ENCODE results near the gene CAMTA1.

Gene CAMTA1

GRCh38 chr1:6860401-6860800, 75.1 kb downstream of the CAMTA1 start:
- Histone ChIP-seq H4K20me1 (peaks cover 70% of the 10 kb centered on the region), H3K4me3 (no peak overlapping the region), H3K4me1 (no peaks in the 10 kb centered on the region), H3K9ac (no peak overlapping the region), H3K36me3 (peaks cover 36% of the 10 kb centered on the region), H3K27me3 (no peaks in the 10 kb centered on the region), H3K9me3 (no peaks in the 10 kb centered on the region), H3K4me2 (no peak overlapping the region), H3K27ac (no peak overlapping the region)
- no peak for TF ChIP-seq Cebpa-rat (IDR thresholded peaks at IDR 0.05)

- no peaks in the 10 kb centered on the region for H3K27me3 ChIP-seq
- H4K20me1 ChIP-seq = peaks cover 70% of the 10 kb centered on the region
- no peak overlapping the region for H3K4me2 ChIP-seq
- H3K27ac ChIP-seq = no peak overlapping the region
- peaks cover 30% of the 10 kb centered on the region for H3K36me3 ChIP-seq
- no peaks in the 10 kb centered on the region for H3K4me1 ChIP-seq
- no peak overlapping the region for H3K9ac ChIP-seq
- no peaks in the 10 kb centered on the region for H3K9me3 ChIP-seq
- H3K4me3 ChIP-seq = no peak overlapping the region
- TF ChIP-seq Cebpa-rat (IDR thresholded peaks at IDR 0.05) = no peak
Observed at GRCh38 chr1:6861075-6861724, 75.9 kb downstream of the CAMTA1 start.

GRCh38 chr1:6862906-6863305, 77.7 kb downstream of the CAMTA1 start:
- Histone ChIP-seq H3K4me3 (no peak overlapping the region), H3K9ac (no peak overlapping the region), H3K27me3 (no peaks in the 10 kb centered on the region), H4K20me1 (peaks cover 71% of the 10 kb centered on the region), H3K4me2 (no peak overlapping the region), H3K9me3 (no peaks in the 10 kb centered on the region), H3K36me3 (peaks cover 23% of the 10 kb centered on the region), H3K4me1 (no peaks in the 10 kb centered on the region), H3K27ac (no peak overlapping the region)
- no peak for TF ChIP-seq Cebpa-rat (IDR thresholded peaks at IDR 0.05)

DNA sequence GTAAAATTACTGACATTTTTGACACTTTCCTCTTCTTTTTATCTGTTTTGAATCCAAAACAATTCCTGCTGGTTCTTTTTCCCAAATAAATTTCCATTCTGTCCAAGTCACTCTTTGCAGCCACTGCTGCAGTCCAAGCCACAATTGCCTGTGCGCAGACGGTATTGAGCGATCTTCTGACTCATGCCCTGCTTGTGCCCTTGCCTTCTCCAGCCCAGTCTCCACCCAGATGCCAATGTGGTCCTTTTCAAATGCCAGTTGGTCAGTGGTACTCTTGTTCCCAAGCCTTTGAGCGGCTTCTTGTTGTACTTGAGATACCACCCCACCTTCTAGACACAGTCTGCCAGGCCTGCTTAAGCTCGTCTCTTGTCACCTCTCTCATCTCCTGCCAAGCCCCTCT, 78.9 kb downstream of the CAMTA1 start:
- Histone ChIP-seq H4K20me1 (peaks cover 73% of the 10 kb centered on the region), H3K4me2 (no peak overlapping the region), H3K9me3 (no peaks in the 10 kb centered on the region), H3K9ac (no peak overlapping the region), H3K4me1 (no peaks in the 10 kb centered on the region), H3K36me3 (peaks cover 23% of the 10 kb centered on the region), H3K27ac (no peak overlapping the region), H3K27me3 (no peaks in the 10 kb centered on the region), H3K4me3 (no peak overlapping the region)
- TF ChIP-seq Cebpa-rat (IDR thresholded peaks at IDR 0.05) = no peak

- no peaks in the 10 kb centered on the region for H3K27me3 ChIP-seq
- peaks cover 87% of the 10 kb centered on the region for H4K20me1 ChIP-seq
- H3K4me2 ChIP-seq = no peak overlapping the region
- no peak for TF ChIP-seq Cebpa-rat (IDR thresholded peaks at IDR 0.05)
- no peak overlapping the region for H3K9ac ChIP-seq
- no peak overlapping the region for H3K4me3 ChIP-seq
- peaks cover 10% of the 10 kb centered on the region for H3K36me3 ChIP-seq
- no peaks in the 10 kb centered on the region for H3K4me1 ChIP-seq
- H3K27ac ChIP-seq = no peak overlapping the region
- no peaks in the 10 kb centered on the region for H3K9me3 ChIP-seq
Observed at GRCh38 chr1:6866825-6867224, 81.6 kb downstream of the CAMTA1 start.

GRCh38 chr1:6867321-6867720, 82.1 kb downstream of the CAMTA1 start:
- H3K4me1 ChIP-seq = no peaks in the 10 kb centered on the region

GRCh38 chr1:6867729-6868659, 82.7 kb downstream of the CAMTA1 start:
- Histone ChIP-seq H3K9me3 (no peaks in the 10 kb centered on the region), H3K4me3 (no peak overlapping the region), H3K4me2 (no peak overlapping the region), H3K4me1 (no peaks in the 10 kb centered on the region; the same call in 1 of the 2 replicates), H3K27me3 (no peaks in the 10 kb centered on the region), H3K9ac (no peak overlapping the region), H4K20me1 (peaks cover 77% of the 10 kb centered on the region), H3K27ac (no peak overlapping the region), H3K36me3 (peaks cover 13% of the 10 kb centered on the region)
- TF ChIP-seq Cebpa-rat (IDR thresholded peaks at IDR 0.05) = no peak

More at GRCh38 chr1:6867321-6867720, 82.1 kb downstream of the CAMTA1 start:
- H3K4me2 ChIP-seq = no peak overlapping the region
- H3K4me3 ChIP-seq = no peak overlapping the region
- H3K9ac ChIP-seq = no peak overlapping the region
- H3K36me3 ChIP-seq = peaks cover 10% of the 10 kb centered on the region
- H4K20me1 ChIP-seq = peaks cover 83% of the 10 kb centered on the region
- TF ChIP-seq Cebpa-rat (IDR thresholded peaks at IDR 0.05) = no peak
- no peaks in the 10 kb centered on the region for H3K9me3 ChIP-seq
- no peak overlapping the region for H3K27ac ChIP-seq
- H3K27me3 ChIP-seq = no peaks in the 10 kb centered on the region

DNA sequence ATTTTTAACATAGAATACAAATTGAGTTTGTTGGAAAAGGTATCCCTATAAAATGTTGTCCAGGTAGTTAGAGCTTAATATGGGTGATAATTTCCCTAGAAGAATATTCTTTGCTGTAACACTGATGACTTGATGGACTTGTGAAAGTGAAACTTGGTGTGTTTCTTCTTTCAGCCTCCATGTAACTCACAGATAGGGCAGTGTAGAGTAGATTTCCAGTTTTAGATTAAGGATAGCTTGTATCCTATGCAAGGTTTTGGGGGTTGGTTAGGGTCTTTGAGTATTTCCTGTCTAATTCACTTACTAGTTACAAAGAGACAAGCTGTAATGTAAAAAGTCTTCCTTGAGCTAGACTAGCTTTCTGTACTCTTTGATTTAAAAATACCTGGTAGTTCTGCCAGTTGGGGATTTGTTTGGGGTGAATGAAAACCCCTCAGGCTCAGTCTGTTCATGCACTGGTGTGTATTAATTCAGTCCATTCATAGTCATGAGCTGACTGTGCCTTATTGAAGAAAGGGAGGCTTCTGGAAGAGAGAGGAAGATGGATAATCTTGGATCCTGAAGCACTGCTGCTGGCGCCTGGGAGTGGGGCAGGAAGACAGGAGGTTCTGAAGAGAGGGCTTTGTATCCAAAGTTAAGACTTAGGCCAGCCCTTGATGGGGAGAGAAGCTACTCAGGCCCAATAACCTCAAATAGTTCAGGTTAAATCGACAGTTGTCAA, 83.6 kb downstream of the CAMTA1 start:
- peaks cover 69% of the 10 kb centered on the region for H4K20me1 ChIP-seq
- H3K27ac ChIP-seq = no peak overlapping the region
- H3K9ac ChIP-seq = no peak overlapping the region
- H3K27me3 ChIP-seq = no peaks in the 10 kb centered on the region
- peaks cover 19% of the 10 kb centered on the region for H3K36me3 ChIP-seq
- H3K9me3 ChIP-seq = no peaks in the 10 kb centered on the region
- H3K4me3 ChIP-seq = no peak overlapping the region
- no peak for TF ChIP-seq Cebpa-rat (IDR thresholded peaks at IDR 0.05)
- no peaks in the 10 kb centered on the region; the same call in 1 of the 2 replicates for H3K4me1 ChIP-seq
- no peak overlapping the region for H3K4me2 ChIP-seq

DNA sequence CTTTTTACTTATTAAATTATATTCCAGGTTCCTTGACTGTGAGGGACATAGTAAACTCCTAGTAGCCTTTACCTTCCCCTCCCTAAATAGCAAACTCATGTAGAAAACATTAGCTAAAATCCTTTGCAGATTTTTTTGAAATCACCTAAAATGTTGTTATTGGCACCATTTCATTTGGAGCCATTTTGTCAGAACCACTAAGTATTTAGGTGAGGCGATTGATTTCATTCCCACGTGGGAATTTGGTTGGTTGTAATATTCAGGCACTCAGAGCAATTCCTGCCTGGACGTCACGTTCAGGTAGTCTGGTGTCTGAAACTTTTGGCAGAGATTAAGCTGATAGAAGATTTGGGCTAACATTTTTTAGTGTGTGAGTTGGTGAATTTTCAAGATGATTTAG, 84.3 kb downstream of the CAMTA1 start:
- no peaks in the 10 kb centered on the region for H3K27me3 ChIP-seq
- H3K9me3 ChIP-seq = no peaks in the 10 kb centered on the region
- no peak overlapping the region for H3K27ac ChIP-seq
- H4K20me1 ChIP-seq = peaks cover 63% of the 10 kb centered on the region
- no peak for TF ChIP-seq Cebpa-rat (IDR thresholded peaks at IDR 0.05)
- H3K4me1 ChIP-seq = no peaks in the 10 kb centered on the region; the same call in 1 of the 2 replicates
- H3K4me2 ChIP-seq = no peak overlapping the region
- no peak overlapping the region for H3K9ac ChIP-seq
- peaks cover 19% of the 10 kb centered on the region for H3K36me3 ChIP-seq
- H3K4me3 ChIP-seq = no peak overlapping the region
